H1 (cell line): ENCODE data around the gene VENTX. TPM values are rescaled to one million over a fixed set of nuclear protein-coding genes. Genes with fewer than 3 reads are reported as not detected.

Experiments
- CTCF ChIA-PET: fragments of 300-600 bp; sonication (Branson Sonifier 250); formaldehyde crosslinking; loops from one replicate; lab custom pipeline; 2021; ENCODE audit not compliant: partially characterized antibody; lab: Charles Lee
- POLR2A ChIA-PET: fragments of 300-600 bp; sonication (Branson Sonifier 250); formaldehyde crosslinking; loops from one replicate; lab custom pipeline; 2021; ENCODE audit warnings: inconsistent platforms; ENCODE audit not compliant: partially characterized antibody; lab: Charles Lee
- DNase-seq, 2 experiments: peaks; one replicate each; pipeline versions ENCODE4 v3.0.0 to v3.0.0-alpha.2; 2010 to 2022; ENCODE audit warnings: low spot score in 2 of 2, low read depth in 1 of 2, mixed read lengths in 1 of 2
- FAIRE-seq: peaks from 2 replicates; lab custom pipeline; 2011; peaks lifted over from hg19 to GRCh38; lab: Jason Lieb, UNC
- H2AFZ ChIP-seq: 2 replicates; pipeline ENCODE4 v1.8.1; 2012; ENCODE audit warnings: low read length, inconsistent platforms
- H2AK5ac ChIP-seq: 2 replicates; pipeline ENCODE4 v1.6.1; 2013; ENCODE audit warnings: low read depth, low read length
- H2BK120ac ChIP-seq: replicated peaks from 2 replicates; pipeline ENCODE3; 2013; ENCODE audit warnings: low read depth, low read length, inconsistent platforms
- H2BK12ac ChIP-seq: 2 replicates; pipeline ENCODE4 v1.6.1; 2013; ENCODE audit warnings: low read depth, low read length
- H2BK15ac ChIP-seq: 2 replicates; pipeline ENCODE4 v1.6.1; 2013; ENCODE audit warnings: low read length
- H2BK20ac ChIP-seq: 2 replicates; pipeline ENCODE4 v1.6.1; 2013; ENCODE audit warnings: low read length
- H2BK5ac ChIP-seq: 2 replicates; pipeline ENCODE4 v1.6.1; 2013; ENCODE audit warnings: low read depth, low read length
- H3K14ac ChIP-seq: 2 replicates; pipeline ENCODE4 v1.6.1; 2013; ENCODE audit warnings: inconsistent platforms; ENCODE audit not compliant: insufficient read length
- H3K18ac ChIP-seq: 2 replicates; pipeline ENCODE4 v1.6.1; 2013; ENCODE audit warnings: low read length; ENCODE audit errors: extremely low read depth
- H3K23ac ChIP-seq: 2 replicates; pipeline ENCODE4 v1.6.1; 2013; ENCODE audit warnings: inconsistent platforms; ENCODE audit not compliant: insufficient read length
- H3K23me2 ChIP-seq: 2 replicates; pipeline ENCODE4 v1.6.1; 2013; ENCODE audit warnings: low read depth, low read length
- H3K27ac ChIP-seq: 2 replicates; pipeline ENCODE4 v1.6.1; 2011; ENCODE audit warnings: low read depth, low read length, inconsistent platforms
- H3K27me3 ChIP-seq, 4 experiments: replicated peaks in 1 of 4; 1 replicate in 1 of 4; 2 replicates in 3 of 4; pipeline versions ENCODE4 v1.6.1 to v1.8.1; 2011 to 2013; ENCODE audit warnings: low read length in 3 of 4, mild to moderate bottlenecking in 3 of 4, inconsistent platforms in 2 of 4, mixed read lengths in 2 of 4, moderate library complexity in 1 of 4; ENCODE audit not compliant: control insufficient read depth in 3 of 4, insufficient read depth in 3 of 4; ENCODE audit errors: extremely low read depth in 1 of 4
- H3K36me3 ChIP-seq, 4 experiments: 2 replicates each; pipeline versions ENCODE4 v1.6.1 to v1.8.1; 2011 to 2013; ENCODE audit warnings: mild to moderate bottlenecking in 4 of 4, low read length in 3 of 4, moderate library complexity in 2 of 4, control low read depth in 1 of 4, inconsistent platforms in 1 of 4; ENCODE audit not compliant: insufficient read depth in 4 of 4, control insufficient read depth in 2 of 4
- H3K4ac ChIP-seq: replicated peaks from 2 replicates; pipeline ENCODE3; 2013; ENCODE audit warnings: low read length, low read depth, mixed read lengths, inconsistent platforms; ENCODE audit not compliant: insufficient read length
- H3K4me1 ChIP-seq, 4 experiments: replicated peaks in 1 of 4; 1 replicate in 1 of 4; 2 replicates in 3 of 4; pipeline versions ENCODE4 v1.6.1 to v1.8.1; 2011 to 2013; ENCODE audit warnings: low read length in 3 of 4, inconsistent platforms in 2 of 4, mixed read lengths in 1 of 4; ENCODE audit not compliant: insufficient read depth in 4 of 4, control insufficient read depth in 3 of 4
- H3K4me2 ChIP-seq, 2 experiments: 2 replicates each; pipeline versions ENCODE4 v1.6.1 to v1.8.1; 2011 to 2013; ENCODE audit warnings: low read depth in 2 of 2, low read length in 2 of 2, control low read depth in 1 of 2, inconsistent platforms in 1 of 2, mild to moderate bottlenecking in 1 of 2; ENCODE audit not compliant: insufficient read depth in 1 of 2
- H3K4me3 ChIP-seq, 4 experiments: fragments of 200-600, 300-600 bp in 1 of 4; sonication (generic), shearing (Covaris generic), sonication (Bioruptor Twin) in 1 of 4; 2 replicates each; pipeline versions ENCODE4 v1.5.1 to v1.8.1; 2011 to 2016; ENCODE audit warnings: low read length in 4 of 4, low read depth in 3 of 4, control low read depth in 2 of 4, inconsistent platforms in 2 of 4, mild to moderate bottlenecking in 2 of 4, mixed read lengths in 1 of 4, moderate library complexity in 1 of 4; ENCODE audit not compliant: insufficient read depth in 2 of 4; ENCODE audit errors: extremely low read depth in 1 of 4
- H3K56ac ChIP-seq: replicated peaks from 2 replicates; pipeline ENCODE3; 2013; ENCODE audit warnings: low read depth, mild to moderate bottlenecking, mixed read lengths, low read length, inconsistent platforms; ENCODE audit not compliant: insufficient read length
- H3K79me1 ChIP-seq: 2 replicates; pipeline ENCODE4 v1.6.1; 2013; ENCODE audit warnings: low read depth, low read length, control low read depth
- H3K79me2 ChIP-seq, 2 experiments: 2 replicates each; pipeline versions ENCODE4 v1.6.1 to v1.8.1; 2012 to 2013; ENCODE audit warnings: low read length in 2 of 2, mild to moderate bottlenecking in 2 of 2, inconsistent platforms in 1 of 2; ENCODE audit not compliant: insufficient read depth in 2 of 2, control insufficient read depth in 1 of 2
- H3K9ac ChIP-seq, 4 experiments: replicated peaks in 1 of 4; 1 replicate in 1 of 4; 2 replicates in 3 of 4; pipeline versions ENCODE4 v1.6.1 to v1.8.1; 2011 to 2013; ENCODE audit warnings: low read depth in 3 of 4, low read length in 3 of 4, control low read depth in 2 of 4, mild to moderate bottlenecking in 2 of 4, moderate library complexity in 2 of 4, inconsistent platforms in 1 of 4; ENCODE audit errors: extremely low read depth in 1 of 4
- H3K9me3 ChIP-seq, 2 experiments: 2 replicates each; pipeline versions ENCODE4 v1.6.1 to v1.8.1; 2012 to 2013; ENCODE audit warnings: mild to moderate bottlenecking in 2 of 2, moderate library complexity in 2 of 2, control low read depth in 1 of 2, inconsistent platforms in 1 of 2, low read depth in 1 of 2, low read length in 1 of 2, mixed read lengths in 1 of 2; ENCODE audit not compliant: insufficient read depth in 2 of 2
- H4K20me1 ChIP-seq, 2 experiments: replicated peaks in 1 of 2; 2 replicates each; pipeline versions ENCODE3 to v1.8.1; 2011 to 2013; ENCODE audit warnings: inconsistent platforms in 2 of 2, low read length in 2 of 2, mild to moderate bottlenecking in 1 of 2; ENCODE audit not compliant: insufficient read depth in 2 of 2, control insufficient read depth in 1 of 2
- H4K5ac ChIP-seq: 2 replicates; pipeline ENCODE4 v1.6.1; 2013; ENCODE audit warnings: low read length, low read depth, mixed read lengths, inconsistent platforms; ENCODE audit not compliant: insufficient read length
- H4K8ac ChIP-seq: 2 replicates; pipeline ENCODE4 v1.8.0; 2013; ENCODE audit warnings: mild to moderate bottlenecking, moderate library complexity, low read length, inconsistent platforms; ENCODE audit not compliant: insufficient read depth; ENCODE audit errors: extremely low read depth
- H4K91ac ChIP-seq: replicated peaks from 2 replicates; pipeline ENCODE3; 2013; ENCODE audit warnings: low read length, mixed read lengths, inconsistent platforms; ENCODE audit not compliant: insufficient read length
- HDAC6 ChIP-seq: IDR thresholded peaks from one replicate; pipeline ENCODE4 v1.7.1; 2012; ENCODE audit warnings: low read depth, mild to moderate bottlenecking, inconsistent platforms, low read length, moderate library complexity
- RAD21 ChIP-seq, 2 experiments: IDR thresholded peaks in 1 of 2; conservative IDR thresholded peaks in 1 of 2; 2 replicates each; pipeline ENCODE4 v1.6.1; 2011; ENCODE audit warnings: low read depth in 2 of 2, low read length in 2 of 2, improper control_type of control experiment in 1 of 2, inconsistent platforms in 1 of 2, mild to moderate bottlenecking in 1 of 2, moderate library complexity in 1 of 2
- RFX5 ChIP-seq: IDR thresholded peaks from 2 replicates; pipeline ENCODE4 v1.6.1; 2011; ENCODE audit warnings: low read depth, low read length, improper control_type of control experiment, borderline replicate concordance
- WGBS, 2 experiments: shearing (Covaris generic) in 1 of 2; methylation state at CpG; one replicate each; pipeline versions ENCODE4 v1.1.6 to v1.1.7; 2013 to 2015; ENCODE audit warnings: low lambda C conversion rate in 2 of 2, mixed read lengths in 2 of 2, inconsistent platforms in 1 of 2, low coverage in 1 of 2, missing lambda C conversion rate in 1 of 2; ENCODE audit not compliant: insufficient replicate concordance in 2 of 2, insufficient coverage in 1 of 2, insufficient read length in 1 of 2; ENCODE audit errors: extremely low coverage in 1 of 2, missing lambda C conversion rate in 1 of 2; 5-methylcytosine and 5-hydroxymethylcytosine counted together
- polyA plus RNA-seq, 7 experiments: library from polyadenylated mRNA; depleted of rRNA in 3 of 7; stranded (reverse) in 5 of 7; unstranded in 2 of 7; fragments of >200 nt in 5 of 7; fragments of 200-250 nt in 2 of 7; gene quantifications; 1 replicate in 5 of 7; 2 replicates in 1 of 7; 4 replicates in 1 of 7; pipeline versions ENCODE4 v1.2.1 to v1.2.3, GENCODE V29; 2011 to 2013; ENCODE audit warnings: missing spikeins in 2 of 7, mixed read lengths in 2 of 7
- total RNA-seq: library from RNA; stranded (reverse); fragmentation: NEBNext Ultra II Directional; extraction: Animal tissue kit (Norgen Biotek cat#: 25700); gene quantifications from 2 replicates; pipeline ENCODE4 v1.2.1, GENCODE V29; 2021

Gene VENTX
- total and polyA plus RNA-seq, 2 of the 8 experiments (the other 6 are each of a cell fraction or from before 2014, with no cell fraction given): 5.6 TPM

DNA sequence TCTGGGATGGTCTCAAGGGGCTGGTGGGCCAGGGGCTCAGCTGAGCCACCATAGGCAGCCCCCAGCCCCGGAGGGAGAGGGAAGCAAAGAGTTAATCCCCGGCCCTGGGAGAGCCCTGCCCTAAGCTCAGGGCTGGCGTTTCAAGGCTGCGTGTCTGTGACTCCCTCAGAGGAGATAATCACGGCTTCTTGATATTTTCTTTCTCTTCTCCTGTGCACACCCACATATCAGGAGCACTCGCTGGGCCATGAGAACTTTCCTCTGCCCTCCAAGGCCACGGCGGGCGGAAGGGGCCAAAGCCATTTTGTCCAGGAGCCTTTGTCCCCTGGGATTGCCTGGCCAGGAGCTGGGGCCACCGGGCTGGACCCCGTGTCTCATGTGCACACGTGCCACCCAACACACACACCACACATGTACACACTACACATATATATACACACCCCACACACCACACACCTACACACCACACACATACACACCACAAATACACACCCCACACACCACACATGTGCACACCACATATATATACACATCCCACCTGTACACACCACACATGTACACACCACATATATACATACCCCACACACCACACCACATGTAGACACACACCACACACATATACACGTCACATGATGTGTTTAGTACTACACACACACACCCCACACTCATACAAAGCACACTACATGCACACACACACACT, 16.9 kb downstream of the VENTX start:
- Histone ChIP-seq H2BK15ac (no peak overlapping the region), H3K27me3 (no peaks in the 10 kb centered on the region; a peak in 1 of 7 replicates), H3K4me3 (no peak overlapping the region), H2BK12ac (0 out of 2 replicates have a peak overlapping the region, but pooled peaks have one; percentile 35), H2AK5ac (no peak overlapping the region), H2BK20ac (no peak overlapping the region), H3K23ac (no peak overlapping the region), H2BK120ac (no peak overlapping the region), H4K91ac (no peak overlapping the region), H3K4me2 (no peak overlapping the region), H3K79me2 (no peaks in the 10 kb centered on the region), H3K56ac (no peak overlapping the region), H2AFZ (no peak overlapping the region), H3K27ac (no peak overlapping the region), H3K9ac (no peak overlapping the region), H3K14ac (no peak overlapping the region), H3K9me3 (no peaks in the 10 kb centered on the region), H4K8ac (no peak overlapping the region; the same call in 1 of the 2 replicates), H3K23me2 (0 out of 2 replicates have a peak, but pooled peaks cover 1% of the 10 kb centered on the region), H2BK5ac (no peak overlapping the region), H3K36me3 (no peaks in the 10 kb centered on the region), H3K18ac (no peak overlapping the region), H3K4ac (peak overlapping the region; percentile 78), H4K20me1 (peaks cover 0 to 4% of the 10 kb centered on the region in 2 experiments), H4K5ac (no peak overlapping the region), H3K79me1 (no peaks in the 10 kb centered on the region), H3K4me1 (peaks cover 0 to 13% (median 6%) of the 10 kb centered on the region in 4 experiments; a peak in 5 of 7 replicates)
- TF ChIP-seq RAD21 (IDR thresholded peaks at IDR 0.05 in 1 of 2, conservative IDR thresholded peaks at IDR 0.05 in 1 of 2; ENCODE audit: low read depth in 2 of 2, low read length in 2 of 2) (no peak), RFX5 (no peak), HDAC6 (no peak)
- ChIA-PET POLR2A (interaction anchor here (1.2 to 1.5 kb wide), 2 partner anchors 9 to 24 kb away, joined by 3 to 4 read pairs; no protein-coding TSS in a partner anchor), CTCF (interaction anchor here (0.9 to 1.3 kb wide), 3 partner anchors 15 to 59 kb away, joined by 3 to 4 read pairs (median 4); no protein-coding TSS in a partner anchor)
- 91% methylated on average over 12 of the region's 13 CpGs; no CpG with 5 or more reads in 1 of the 2 experiments for WGBS, 2 experiments
- no peak for FAIRE-seq
- no peak for DNase-seq
